Spleen (tissue), 11 donors: ENCODE data around the gene MRC2. TPM values are rescaled to one million over a fixed set of nuclear protein-coding genes. Genes with fewer than 3 reads are reported as not detected.

Source experiments
- DNase-seq: peaks from one replicate; pipeline ENCODE4 v3.0.0-alpha.2; 2020
- H3K27ac ChIP-seq, 8 donors: fragments of 200-600 bp; sonication (generic) in 7 of 8; 1 replicate in 4 of 8; 2 replicates in 4 of 8; pipeline versions ENCODE4 v1.5.0 to v1.8.0; 2016 to 2021; ENCODE audit warnings: inconsistent platforms in 4 of 8, mild to moderate bottlenecking in 4 of 8, moderate library complexity in 1 of 8
- H3K27me3 ChIP-seq, 7 donors: fragments of 200-600 bp; sonication (generic) in 6 of 7; replicated peaks in 1 of 7; 1 replicate in 4 of 7; 2 replicates in 3 of 7; pipeline versions ENCODE4 v1.5.0 to v1.8.0; 2016 to 2021; ENCODE audit warnings: inconsistent platforms in 3 of 7, mild to moderate bottlenecking in 1 of 7
- H3K36me3 ChIP-seq, 6 donors: fragments of 200-600 bp; sonication (generic) in 5 of 6; 1 replicate in 4 of 6; 2 replicates in 2 of 6; pipeline versions ENCODE4 v1.5.0 to v1.8.0; 2016 to 2021; ENCODE audit warnings: inconsistent platforms in 2 of 6
- H3K4me1 ChIP-seq, 6 donors: fragments of 200-600 bp; sonication (generic) in 5 of 6; 1 replicate in 3 of 6; 2 replicates in 3 of 6; pipeline versions ENCODE4 v1.5.0 to v1.8.0; 2016 to 2021; ENCODE audit warnings: inconsistent platforms in 3 of 6
- H3K4me3 ChIP-seq, 8 donors: fragments of 200-600 bp; sonication (generic) in 7 of 8; 1 replicate in 4 of 8; 2 replicates in 4 of 8; pipeline versions ENCODE4 v1.5.0 to v1.8.0; 2016 to 2021; ENCODE audit warnings: inconsistent platforms in 4 of 8, mild to moderate bottlenecking in 4 of 8, moderate library complexity in 2 of 8
- H3K9me3 ChIP-seq, 8 donors: fragments of 200-600 bp; sonication (generic) in 7 of 8; 1 replicate in 4 of 8; 2 replicates in 4 of 8; pipeline versions ENCODE4 v1.5.0 to v1.8.0; 2016 to 2021; ENCODE audit warnings: inconsistent platforms in 4 of 8
- CTCF ChIP-seq, 11 experiments: fragments of 200-600 bp in 7 of 11; fragments of 450-650 bp in 4 of 11; sonication (generic) in 4 of 11; IDR thresholded peaks in 8 of 11; conservative IDR thresholded peaks in 3 of 11; 1 replicate in 7 of 11; 2 replicates in 4 of 11; pipeline versions ENCODE4 v1.4.0 to v1.8.0; 2016 to 2021; ENCODE audit warnings: antibody characterized with exemption in 11 of 11, inconsistent platforms in 4 of 11, mild to moderate bottlenecking in 1 of 11
- POLR2A ChIP-seq, 3 donors: fragments of 450-650 bp; IDR thresholded peaks; one replicate each; pipeline ENCODE4 v1.5.1; 2017; ENCODE audit warnings: antibody characterized with exemption in 3 of 3, mild to moderate bottlenecking in 1 of 3
- POLR2AphosphoS5 ChIP-seq, 3 donors: sonication (generic); formaldehyde crosslinking; IDR thresholded peaks; one replicate each; pipeline ENCODE4 v1.5.1; 2017; ENCODE audit warnings: antibody characterized with exemption in 3 of 3
- WGBS, 5 donors: extraction: QIAGEN DNeasy Blood & Tissue Kit in 3 of 5; methylation state at CpG; one replicate each; pipeline versions ENCODE4 v1.1.5 to v1.1.7; 2013 to 2018; 5-methylcytosine and 5-hydroxymethylcytosine counted together
- intact Hi-C: fragments of 100-400 bp; cut with DNase I; formaldehyde crosslinking; loops from one replicate; pipeline ENCODE4 v1.15.0; 2023; ENCODE audit warnings: low total_unique reads
- polyA plus RNA-seq, 3 donors: library from polyadenylated mRNA; stranded (reverse); fragments of 200-250 nt; gene quantifications; one replicate each; pipeline ENCODE4 v1.2.1, GENCODE V29; 2013
- total RNA-seq, 7 donors: library from RNA; depleted of rRNA in 3 of 7; stranded (reverse); fragments of >200 nt in 3 of 7; fragmentation: NEBNext Ultra II Directional in 4 of 7; extraction: Animal tissue kit (Norgen Biotek cat#: 25700) in 4 of 7; gene quantifications; one replicate each; pipeline versions ENCODE4 v1.1.0 to v1.2.1, GENCODE V29; 2016 to 2021
- donor health status: healthy with polysubstance abuse.
- donor health status: DM: no; HTN: no; CAD: no; lungs with moderate emphysema.
- donor health status: DM: no; HTN: no; CAD: no.
- donor health status: Bipolar disorder and iron deficiency.
- donor health status: healthy.
- donor health status: DM: no; HTN: no; CAD: no.
- donor health status: DM: yes; HTN: yes; CAD: no.

Gene MRC2
- total and polyA plus RNA-seq, 10 donors = 4.5 to 75.1 (median 38.7) TPM

- TF ChIP-seq POLR2A (IDR thresholded peaks at IDR 0.05) (no peak), CTCF (IDR thresholded peaks at IDR 0.05 in 8 of 11, conservative IDR thresholded peaks at IDR 0.05 in 3 of 11) (no peak), POLR2AphosphoS5 (IDR thresholded peaks at IDR 0.05) (no peak)
- intact Hi-C loops = no loop called here
- no peak for DNase-seq
- H3K4me3 ChIP-seq = no peak overlapping the region
- no peaks in the 10 kb centered on the region for H3K27me3 ChIP-seq
- H3K27ac ChIP-seq = no peak overlapping the region
- H3K9me3 ChIP-seq = peaks cover 0 to 3% (median 0%) of the 10 kb centered on the region in 8 donors
- peaks cover 2 to 100% (median 61%) of the 10 kb centered on the region in 6 donors for H3K36me3 ChIP-seq
- H3K4me1 ChIP-seq = no peaks in the 10 kb centered on the region
- WGBS, 5 donors = 90 to 95% (median 92%) methylated on average over 8 to 9 of the region's 9 CpGs
Observed at GRCh38 chr17:62592341-62593099, 35.0 kb upstream of the MRC2 start.

GRCh38 chr17:62595484-62595883, 32.0 kb upstream of the MRC2 start:
- H3K27ac ChIP-seq = no peak overlapping the region
- H3K27me3 ChIP-seq = no peaks in the 10 kb centered on the region
- no peak overlapping the region for H3K4me3 ChIP-seq
- no peak for DNase-seq
- 95 to 100% (median 99%) methylated on average over 5 of the region's 5 CpGs for WGBS, 5 donors
- peaks cover 0 to 3% (median 0%) of the 10 kb centered on the region in 8 donors for H3K9me3 ChIP-seq
- H3K36me3 ChIP-seq = peaks cover 0 to 100% (median 63%) of the 10 kb centered on the region in 6 donors
- intact Hi-C loops = no loop called here
- TF ChIP-seq POLR2A (IDR thresholded peaks at IDR 0.05) (no peak), CTCF (IDR thresholded peaks at IDR 0.05 in 8 of 11, conservative IDR thresholded peaks at IDR 0.05 in 3 of 11) (no peak), POLR2AphosphoS5 (IDR thresholded peaks at IDR 0.05) (no peak)
- no peaks in the 10 kb centered on the region for H3K4me1 ChIP-seq

GRCh38 chr17:62596662-62597061, 30.8 kb upstream of the MRC2 start:
- Histone ChIP-seq H3K4me3 (no peak overlapping the region), H3K27me3 (no peaks in the 10 kb centered on the region), H3K27ac (no peak overlapping the region), H3K36me3 (peaks cover 2 to 100% (median 62%) of the 10 kb centered on the region in 6 donors), H3K9me3 (peaks cover 0 to 3% (median 0%) of the 10 kb centered on the region in 8 donors), H3K4me1 (no peaks in the 10 kb centered on the region)
- WGBS, 5 donors = 96 to 98% (median 97%) methylated on average over 2 of the region's 2 CpGs
- TF ChIP-seq POLR2AphosphoS5 (IDR thresholded peaks at IDR 0.05) (no peak), POLR2A (IDR thresholded peaks at IDR 0.05) (no peak), CTCF (IDR thresholded peaks at IDR 0.05 in 8 of 11, conservative IDR thresholded peaks at IDR 0.05 in 3 of 11) (no peak)
- intact Hi-C loops = no loop called here
- DNase-seq = no peak

- peaks cover 2 to 100% (median 66%) of the 10 kb centered on the region in 6 donors for H3K36me3 ChIP-seq
- peaks cover 0 to 3% (median 0%) of the 10 kb centered on the region in 8 donors for H3K9me3 ChIP-seq
- no peaks in the 10 kb centered on the region for H3K4me1 ChIP-seq
- DNase-seq = no peak
- 94 to 100% (median 97%) methylated on average over 2 of the region's 2 CpGs for WGBS, 5 donors
- no peak overlapping the region for H3K4me3 ChIP-seq
- no peak overlapping the region for H3K27ac ChIP-seq
- TF ChIP-seq POLR2AphosphoS5 (IDR thresholded peaks at IDR 0.05) (no peak), POLR2A (IDR thresholded peaks at IDR 0.05) (no peak)
- no peaks in the 10 kb centered on the region for H3K27me3 ChIP-seq
- intact Hi-C loops = no loop called here
Observed at GRCh38 chr17:62597150-62597549, 30.3 kb upstream of the MRC2 start.
